ENCODE data around the gene EPS8. TPM values are rescaled to one million over a fixed set of nuclear protein-coding genes. Genes with fewer than 3 reads are reported as not detected.

Gene EPS8
- total RNA-seq, 1 experiment from 2014 or later, result 32.0 TPM

DNA sequence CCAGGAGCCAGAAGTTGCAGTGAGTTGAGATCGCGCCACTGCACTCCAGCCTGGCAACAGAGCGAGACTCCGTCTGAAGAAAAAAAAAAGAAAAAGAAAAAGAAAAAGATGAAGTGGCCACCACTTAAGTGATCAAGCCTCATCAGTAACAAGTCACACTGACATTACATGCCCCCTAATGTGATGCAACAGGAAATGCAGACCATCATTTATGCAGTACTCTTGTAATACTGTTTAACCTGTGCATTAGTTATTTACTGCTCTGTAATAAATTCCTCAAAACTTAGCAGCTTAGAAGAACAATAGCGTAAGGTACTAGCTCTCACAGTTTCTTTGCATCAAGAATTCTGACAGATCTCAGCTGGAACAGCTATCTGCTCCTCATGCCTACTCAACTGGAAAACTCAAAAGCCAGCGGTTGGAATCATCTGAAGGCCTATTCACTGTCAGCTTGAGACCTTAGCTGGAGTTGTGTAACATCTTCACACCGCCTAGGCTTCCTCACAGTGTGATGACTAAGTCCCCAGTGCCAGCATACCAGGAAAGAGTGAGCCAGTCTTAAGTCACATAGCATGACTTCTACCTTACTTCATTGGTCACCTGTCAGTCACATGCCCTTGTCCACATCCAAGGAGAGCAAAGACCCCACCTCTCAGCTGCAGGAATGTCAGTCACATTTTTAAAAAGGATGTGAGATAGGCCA, 31.5 kb downstream of the EPS8 start:
- H3K27ac ChIP-seq (ENCODE audit: low read length), result no peak overlapping the region
- no peaks in the 10 kb centered on the region for H3K36me3 ChIP-seq (ENCODE audit: control insufficient read depth, insufficient read depth, low read length)
- H3K4me1 ChIP-seq (ENCODE audit: control insufficient read depth, insufficient read depth, low read length), result peaks cover 3% of the 10 kb centered on the region; the same call in 1 of the 2 replicates
- H3K27me3 ChIP-seq (ENCODE audit: control insufficient read depth, insufficient read depth, low read length), result no peaks in the 10 kb centered on the region
- H3K4me3 ChIP-seq (ENCODE audit: low read depth in 2 of 2, low read length in 2 of 2), result no peak overlapping the region
- no peak for TF ChIP-seq TCF7L2 (IDR thresholded peaks at IDR 0.05; ENCODE audit: low read depth, low read length)
- no TSS peak for BruUV-seq (replicated peaks)
- POLR2A ChIA-PET, result interaction anchor here (0.6 kb wide), 1 partner anchor 390 kb away, joined by 3 read pairs; no protein-coding TSS in a partner anchor
- CTCF ChIA-PET, result no interaction called here
- ATAC-seq, result peak; percentile 72
- H3K9me3 ChIP-seq (ENCODE audit: control insufficient read depth, insufficient read depth, low read depth, low read length), result no peaks in the 10 kb centered on the region
- in situ Hi-C loops (cut with HindIII; ENCODE audit: low pct_unique_long_range_greater_than_20kb, low sequenced_read_pairs), result no loop called here
- peak; percentile 32 for DNase-seq (ENCODE audit: low read depth, low spot score)
- intact Hi-C loops (cut with micrococcal nuclease; ENCODE audit: unreplicated experiment), result no loop called here

- H3K27ac ChIP-seq (ENCODE audit: low read length), result no peak overlapping the region
- in situ Hi-C loops (cut with HindIII; ENCODE audit: low pct_unique_long_range_greater_than_20kb, low sequenced_read_pairs), result no loop called here
- TF ChIP-seq TCF7L2 (IDR thresholded peaks at IDR 0.05; ENCODE audit: low read depth, low read length), result no peak
- TF ChIP-seq SIN3A (IDR thresholded peaks at IDR 0.05; ENCODE audit: borderline replicate concordance, insufficient read depth, low read depth, low read length), result no peak
- TF ChIP-seq REST (IDR thresholded peaks at IDR 0.05; ENCODE audit: insufficient read depth in 1 of 2, low read depth in 2 of 2, low read length in 1 of 2), result no peak
- TF ChIP-seq, protein P1, sequence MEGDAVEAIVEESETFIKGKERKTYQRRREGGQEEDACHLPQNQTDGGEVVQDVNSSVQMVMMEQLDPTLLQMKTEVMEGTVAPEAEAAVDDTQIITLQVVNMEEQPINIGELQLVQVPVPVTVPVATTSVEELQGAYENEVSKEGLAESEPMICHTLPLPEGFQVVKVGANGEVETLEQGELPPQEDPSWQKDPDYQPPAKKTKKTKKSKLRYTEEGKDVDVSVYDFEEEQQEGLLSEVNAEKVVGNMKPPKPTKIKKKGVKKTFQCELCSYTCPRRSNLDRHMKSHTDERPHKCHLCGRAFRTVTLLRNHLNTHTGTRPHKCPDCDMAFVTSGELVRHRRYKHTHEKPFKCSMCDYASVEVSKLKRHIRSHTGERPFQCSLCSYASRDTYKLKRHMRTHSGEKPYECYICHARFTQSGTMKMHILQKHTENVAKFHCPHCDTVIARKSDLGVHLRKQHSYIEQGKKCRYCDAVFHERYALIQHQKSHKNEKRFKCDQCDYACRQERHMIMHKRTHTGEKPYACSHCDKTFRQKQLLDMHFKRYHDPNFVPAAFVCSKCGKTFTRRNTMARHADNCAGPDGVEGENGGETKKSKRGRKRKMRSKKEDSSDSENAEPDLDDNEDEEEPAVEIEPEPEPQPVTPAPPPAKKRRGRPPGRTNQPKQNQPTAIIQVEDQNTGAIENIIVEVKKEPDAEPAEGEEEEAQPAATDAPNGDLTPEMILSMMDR (IDR thresholded peaks at IDR 0.05), result no peak
- TF ChIP-seq POLR2AphosphoS5 (IDR thresholded peaks at IDR 0.05; ENCODE audit: low read depth, low read length), result no peak
- H3K36me3 ChIP-seq (ENCODE audit: control insufficient read depth, insufficient read depth, low read length), result no peaks in the 10 kb centered on the region
- no peaks in the 10 kb centered on the region for H3K9me3 ChIP-seq (ENCODE audit: control insufficient read depth, insufficient read depth, low read depth, low read length)
- H3K27me3 ChIP-seq (ENCODE audit: control insufficient read depth, insufficient read depth, low read length), result no peaks in the 10 kb centered on the region
- no TSS peak for BruUV-seq (replicated peaks)
- intact Hi-C loops (cut with micrococcal nuclease; ENCODE audit: unreplicated experiment), result no loop called here
- no peak for ATAC-seq
- POLR2A ChIA-PET, result no interaction called here
- no peak for DNase-seq (ENCODE audit: low read depth, low spot score)
- CTCF ChIA-PET, result no interaction called here
- H3K4me1 ChIP-seq (ENCODE audit: control insufficient read depth, insufficient read depth, low read length), result peaks cover 3% of the 10 kb centered on the region; the same call in 1 of the 2 replicates
- no peak overlapping the region for H3K4me3 ChIP-seq (ENCODE audit: low read depth in 2 of 2, low read length in 2 of 2)
These were observed 32.4 kb downstream of the EPS8 start for GRCh38 chr12:15756822-15757221.

DNA sequence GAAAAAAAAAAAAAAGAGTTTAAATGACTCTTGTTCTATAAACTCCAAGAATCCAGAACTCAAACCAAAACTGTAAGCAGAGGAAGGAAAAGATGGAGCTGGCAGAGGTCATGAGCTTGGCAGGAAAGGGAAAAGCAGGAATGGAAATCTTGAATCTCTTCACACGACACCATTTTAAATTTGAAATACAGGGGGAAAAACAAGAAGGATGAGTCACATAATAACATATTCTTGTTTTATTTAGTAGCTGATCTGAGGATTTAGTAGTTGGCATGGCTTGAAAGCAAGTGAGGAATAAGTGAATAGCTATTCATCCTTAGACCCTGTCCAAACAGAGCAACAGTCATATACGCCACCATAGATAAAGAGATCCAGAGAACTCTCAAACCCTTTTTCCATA, 35.0 kb downstream of the EPS8 start:
- intact Hi-C loops (cut with micrococcal nuclease; ENCODE audit: unreplicated experiment) (no loop called here), in situ Hi-C loops (cut with HindIII; ENCODE audit: low pct_unique_long_range_greater_than_20kb, low sequenced_read_pairs) (no loop called here)
- no peaks in the 10 kb centered on the region for H3K9me3 ChIP-seq (ENCODE audit: control insufficient read depth, insufficient read depth, low read depth, low read length)
- H3K27me3 ChIP-seq (ENCODE audit: control insufficient read depth, insufficient read depth, low read length), result no peaks in the 10 kb centered on the region
- ATAC-seq (no peak), DNase-seq (ENCODE audit: low read depth, low spot score) (no peak)
- H3K4me3 ChIP-seq (ENCODE audit: low read depth in 2 of 2, low read length in 2 of 2), result no peak overlapping the region
- ChIA-PET POLR2A (no interaction called here), CTCF (no interaction called here)
- H3K27ac ChIP-seq (ENCODE audit: low read length), result no peak overlapping the region
- H3K4me1 ChIP-seq (ENCODE audit: control insufficient read depth, insufficient read depth, low read length), result peaks cover 3% of the 10 kb centered on the region; the same call in 1 of the 2 replicates
- no TSS peak for BruUV-seq (replicated peaks)
- TF ChIP-seq REST (IDR thresholded peaks at IDR 0.05; ENCODE audit: insufficient read depth in 1 of 2, low read depth in 2 of 2, low read length in 1 of 2), result no peak
- TF ChIP-seq POLR2AphosphoS5 (IDR thresholded peaks at IDR 0.05; ENCODE audit: low read depth, low read length), result no peak
- TF ChIP-seq SIN3A (IDR thresholded peaks at IDR 0.05; ENCODE audit: borderline replicate concordance, insufficient read depth, low read depth, low read length), result no peak
- no peak for TF ChIP-seq TCF7L2 (IDR thresholded peaks at IDR 0.05; ENCODE audit: low read depth, low read length)
- H3K36me3 ChIP-seq (ENCODE audit: control insufficient read depth, insufficient read depth, low read length), result no peaks in the 10 kb centered on the region
